Skeletal muscle tissue (tissue), 4 donors: ENCODE data around the gene IGHMBP2. TPM values are rescaled to one million over a fixed set of nuclear protein-coding genes. Genes with fewer than 3 reads are reported as not detected.

ENCODE experiments used
- H3K27ac ChIP-seq: one replicate; pipeline ENCODE4 v1.7.0; 2013; ENCODE audit warnings: mild to moderate bottlenecking, low read depth, low read length, inconsistent platforms
- H3K27me3 ChIP-seq, 3 donors: one replicate each; pipeline ENCODE4 v1.7.0; 2013; ENCODE audit warnings: low read length in 3 of 3; ENCODE audit not compliant: control insufficient read depth in 3 of 3, insufficient read depth in 3 of 3
- H3K36me3 ChIP-seq, 3 donors: one replicate each; pipeline ENCODE4 v1.7.0; 2013; ENCODE audit warnings: low read length in 3 of 3; ENCODE audit not compliant: control insufficient read depth in 3 of 3, insufficient read depth in 3 of 3
- H3K4me1 ChIP-seq, 3 donors: one replicate each; pipeline ENCODE4 v1.7.0; 2013; ENCODE audit warnings: low read length in 3 of 3, mild to moderate bottlenecking in 3 of 3; ENCODE audit not compliant: control insufficient read depth in 3 of 3, insufficient read depth in 3 of 3
- H3K4me3 ChIP-seq, 3 donors: one replicate each; pipeline ENCODE4 v1.7.0; 2013; ENCODE audit warnings: low read length in 3 of 3
- H3K9ac ChIP-seq, 3 donors: one replicate each; pipeline ENCODE4 v1.7.0; 2013; ENCODE audit warnings: low read length in 3 of 3, mild to moderate bottlenecking in 3 of 3, moderate library complexity in 2 of 3, low read depth in 1 of 3
- H3K9me3 ChIP-seq, 3 donors: one replicate each; pipeline ENCODE4 v1.7.0; 2013; ENCODE audit warnings: low read length in 3 of 3; ENCODE audit not compliant: control insufficient read depth in 3 of 3
- total RNA-seq: library from RNA; depleted of rRNA; stranded (reverse); fragments of >200 nt; gene quantifications from one replicate; pipeline ENCODE4 v1.2.3, GENCODE V29; 2014
- donor health status: Osteomylitis.

Gene IGHMBP2
- total RNA-seq, 1 donor from 2014 or later, result 11.0 TPM

GRCh38 chr11:68889948-68890446, 13.7 kb upstream of the IGHMBP2 start:
- Histone ChIP-seq H3K27me3 (no peaks in the 10 kb centered on the region), H3K4me1 (peaks cover 16 to 18% (median 18%) of the 10 kb centered on the region in 3 donors), H3K4me3 (no peak overlapping the region), H3K9me3 (no peaks in the 10 kb centered on the region), H3K9ac (no peak overlapping the region), H3K36me3 (peaks cover 21 to 34% (median 27%) of the 10 kb centered on the region in 3 donors), H3K27ac (peak overlapping the region; percentile 66)

- Histone ChIP-seq H3K9ac (peak overlapping the region in 2 of 3 donors; percentile 40 to 62), H3K4me3 (peak overlapping the region in 2 of 3 donors; percentile 7 to 54), H3K36me3 (peaks cover 23 to 35% (median 29%) of the 10 kb centered on the region in 3 donors), H3K4me1 (peaks cover 16 to 18% (median 18%) of the 10 kb centered on the region in 3 donors), H3K9me3 (no peaks in the 10 kb centered on the region), H3K27ac (peak overlapping the region; percentile 66), H3K27me3 (no peaks in the 10 kb centered on the region)
Observed at GRCh38 chr11:68890490-68891231, 13.0 kb upstream of the IGHMBP2 start.

GRCh38 chr11:68891351-68891948, 12.2 kb upstream of the IGHMBP2 start:
- Histone ChIP-seq H3K36me3 (peaks cover 31 to 43% (median 37%) of the 10 kb centered on the region in 3 donors), H3K27me3 (no peaks in the 10 kb centered on the region), H3K4me3 (peak overlapping the region in 2 of 3 donors; percentile 15 to 54), H3K9ac (peak overlapping the region in 2 of 3 donors; percentile 40), H3K9me3 (no peaks in the 10 kb centered on the region), H3K4me1 (peaks cover 16 to 18% (median 18%) of the 10 kb centered on the region in 3 donors), H3K27ac (peak overlapping the region; percentile 66)

- H3K27me3 ChIP-seq, result no peaks in the 10 kb centered on the region
- peaks cover 41 to 54% (median 47%) of the 10 kb centered on the region in 3 donors for H3K36me3 ChIP-seq
- no peak overlapping the region for H3K9ac ChIP-seq
- no peak overlapping the region for H3K27ac ChIP-seq
- H3K4me1 ChIP-seq, result peaks cover 16 to 18% (median 18%) of the 10 kb centered on the region in 3 donors
- no peak overlapping the region for H3K4me3 ChIP-seq
- no peaks in the 10 kb centered on the region for H3K9me3 ChIP-seq
Observed at GRCh38 chr11:68892576-68892975, 11.1 kb upstream of the IGHMBP2 start.

- Histone ChIP-seq H3K4me3 (no peak overlapping the region), H3K27ac (no peak overlapping the region), H3K27me3 (no peaks in the 10 kb centered on the region), H3K9me3 (no peaks in the 10 kb centered on the region), H3K9ac (no peak overlapping the region), H3K36me3 (peaks cover 48 to 61% (median 54%) of the 10 kb centered on the region in 3 donors), H3K4me1 (peaks cover 16 to 18% (median 18%) of the 10 kb centered on the region in 3 donors)
Observed at GRCh38 chr11:68893282-68893681, 10.4 kb upstream of the IGHMBP2 start.

- Histone ChIP-seq H3K27ac (no peak overlapping the region), H3K9me3 (no peaks in the 10 kb centered on the region), H3K4me3 (no peak overlapping the region), H3K36me3 (peaks cover 54 to 66% (median 65%) of the 10 kb centered on the region in 3 donors), H3K27me3 (no peaks in the 10 kb centered on the region), H3K9ac (no peak overlapping the region), H3K4me1 (peaks cover 5 to 6% (median 6%) of the 10 kb centered on the region in 3 donors)
Observed at GRCh38 chr11:68896171-68896959, 7.3 kb upstream of the IGHMBP2 start.

GRCh38 chr11:68897441-68897840, 6.2 kb upstream of the IGHMBP2 start:
- Histone ChIP-seq H3K4me3 (no peak overlapping the region), H3K9ac (no peak overlapping the region), H3K27me3 (no peaks in the 10 kb centered on the region), H3K36me3 (peaks cover 48 to 60% (median 59%) of the 10 kb centered on the region in 3 donors), H3K9me3 (no peaks in the 10 kb centered on the region), H3K27ac (no peak overlapping the region), H3K4me1 (peaks cover 1 to 5% (median 2%) of the 10 kb centered on the region in 3 donors)

GRCh38 chr11:68900835-68901381, 2.8 kb upstream of the IGHMBP2 start:
- Histone ChIP-seq H3K27me3 (no peaks in the 10 kb centered on the region), H3K9me3 (no peaks in the 10 kb centered on the region), H3K36me3 (peaks cover 36 to 41% (median 40%) of the 10 kb centered on the region in 3 donors), H3K27ac (no peak overlapping the region), H3K4me1 (peaks cover 22 to 34% (median 24%) of the 10 kb centered on the region in 3 donors), H3K9ac (no peak overlapping the region), H3K4me3 (no peak overlapping the region)

- peak overlapping the region; percentile 77 for H3K27ac ChIP-seq
- peak overlapping the region; percentile 95 to 98 (median 96) for H3K9ac ChIP-seq
- H3K27me3 ChIP-seq, result no peaks in the 10 kb centered on the region
- peak overlapping the region; percentile 91 to 100 (median 99) for H3K4me3 ChIP-seq
- no peaks in the 10 kb centered on the region for H3K9me3 ChIP-seq
- H3K36me3 ChIP-seq, result peaks cover 14 to 28% (median 20%) of the 10 kb centered on the region in 3 donors
- peaks cover 24 to 35% (median 28%) of the 10 kb centered on the region in 3 donors for H3K4me1 ChIP-seq
Observed at GRCh38 chr11:68904248-68904847, 657 bp downstream of the IGHMBP2 start.
